ENCODE measurements around the gene DCN. TPM values are rescaled to one million over a fixed set of nuclear protein-coding genes. Genes with fewer than 3 reads are reported as not detected.

DCN gene
- total RNA-seq, 1 donor from 2014 or later = not detected

DNA sequence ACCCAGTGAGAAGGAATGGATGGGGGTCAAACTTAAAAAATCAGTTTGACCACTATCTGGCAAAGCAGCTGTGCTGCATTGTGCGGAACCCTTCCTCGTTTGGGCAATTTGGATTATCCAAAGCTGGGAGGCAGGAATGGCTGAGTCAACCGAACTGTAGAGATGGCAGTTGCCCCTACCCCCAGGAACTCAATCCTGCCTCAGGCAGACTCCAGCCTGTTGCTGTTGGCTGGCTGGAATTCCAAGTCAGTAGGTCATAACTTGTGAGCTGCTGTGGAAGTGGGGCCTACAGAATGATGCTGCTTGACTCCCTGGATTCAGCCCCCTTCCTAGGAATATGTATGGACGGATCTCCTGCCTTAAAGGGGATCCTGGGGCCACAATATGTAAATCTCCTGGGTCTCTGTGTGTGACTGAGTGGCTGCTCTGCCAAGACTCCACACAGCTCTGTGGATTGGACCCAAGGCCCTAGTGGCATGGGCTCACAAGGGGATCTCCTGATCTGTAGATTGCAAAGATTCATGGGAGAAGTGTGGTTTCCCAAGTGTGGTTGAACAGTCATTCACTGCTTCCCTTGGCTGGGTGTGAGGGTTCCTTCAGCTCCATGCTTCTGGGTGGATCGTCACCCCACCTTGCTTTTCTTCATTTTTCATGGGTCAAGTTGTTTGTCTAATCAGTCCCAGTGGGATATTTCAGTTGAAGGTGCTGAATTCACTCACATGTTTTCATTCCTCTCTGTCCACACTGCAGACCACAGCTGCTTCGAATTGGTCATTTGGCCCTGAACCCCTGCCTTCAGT is 90.5 kb downstream of the DCN start:
- Mint-ChIP-seq H3K9me3 (peaks cover 24% of the 10 kb centered on the region), H3K4me1 (no peaks in the 10 kb centered on the region), H3K36me3 (no peaks in the 10 kb centered on the region), H3K27me3 (ENCODE audit: insufficient read depth, low read depth) (no peaks in the 10 kb centered on the region), H3K4me3 (no peak overlapping the region), H3K27ac (no peak overlapping the region)
- H3K9ac ChIP-seq = no peak overlapping the region
- no peaks in the 10 kb centered on the region for H3K9me3 ChIP-seq (ENCODE audit: low read depth)
- H3K27ac ChIP-seq = no peak overlapping the region
- no peaks in the 10 kb centered on the region for H4K20me1 ChIP-seq (ENCODE audit: low read depth)
- H3F3A ChIP-seq (ENCODE audit: low read depth) = no peaks in the 10 kb centered on the region
- no peak overlapping the region for H3K4me2 ChIP-seq
- DNase-seq (ENCODE audit: low spot score) = no peak
- H2AFZ ChIP-seq (replicated peaks) = no peak overlapping the region
- TF ChIP-seq EZH2 (IDR thresholded peaks at IDR 0.05) (no peak), EZH2phosphoT487 (IDR thresholded peaks at IDR 0.05) (no peak)
- TF ChIP-seq, protein P1, sequence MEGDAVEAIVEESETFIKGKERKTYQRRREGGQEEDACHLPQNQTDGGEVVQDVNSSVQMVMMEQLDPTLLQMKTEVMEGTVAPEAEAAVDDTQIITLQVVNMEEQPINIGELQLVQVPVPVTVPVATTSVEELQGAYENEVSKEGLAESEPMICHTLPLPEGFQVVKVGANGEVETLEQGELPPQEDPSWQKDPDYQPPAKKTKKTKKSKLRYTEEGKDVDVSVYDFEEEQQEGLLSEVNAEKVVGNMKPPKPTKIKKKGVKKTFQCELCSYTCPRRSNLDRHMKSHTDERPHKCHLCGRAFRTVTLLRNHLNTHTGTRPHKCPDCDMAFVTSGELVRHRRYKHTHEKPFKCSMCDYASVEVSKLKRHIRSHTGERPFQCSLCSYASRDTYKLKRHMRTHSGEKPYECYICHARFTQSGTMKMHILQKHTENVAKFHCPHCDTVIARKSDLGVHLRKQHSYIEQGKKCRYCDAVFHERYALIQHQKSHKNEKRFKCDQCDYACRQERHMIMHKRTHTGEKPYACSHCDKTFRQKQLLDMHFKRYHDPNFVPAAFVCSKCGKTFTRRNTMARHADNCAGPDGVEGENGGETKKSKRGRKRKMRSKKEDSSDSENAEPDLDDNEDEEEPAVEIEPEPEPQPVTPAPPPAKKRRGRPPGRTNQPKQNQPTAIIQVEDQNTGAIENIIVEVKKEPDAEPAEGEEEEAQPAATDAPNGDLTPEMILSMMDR (IDR thresholded peaks at IDR 0.05) = no peak
- H3K36me3 ChIP-seq = no peaks in the 10 kb centered on the region
- H3K4me3 ChIP-seq = no peak overlapping the region
- no peaks in the 10 kb centered on the region for H3K27me3 ChIP-seq
- no peaks in the 10 kb centered on the region for H3K79me2 ChIP-seq (ENCODE audit: low read depth)
- no peaks in the 10 kb centered on the region for H3K4me1 ChIP-seq

Small RNA genes within 50 kb of the gene (small RNA-seq; reads per million reads assigned to genes)
- not detected for gene AC007115.1

Other genes with a start within 250 kb of the DCN start
- gene CCER1, start 227.6 kb downstream of the DCN start, total RNA-seq (ENCODE audit: low replicate concordance) = not detected in 2 replicates
- gene EPYC, start 177.8 kb downstream of the DCN start, total RNA-seq (ENCODE audit: low replicate concordance) = not detected in 2 replicates
- not detected in 2 replicates for gene KERA, start 124.8 kb downstream of the DCN start, total RNA-seq (ENCODE audit: low replicate concordance)
- gene LUM, start 71.3 kb downstream of the DCN start, total RNA-seq (ENCODE audit: low replicate concordance) = 0.19 TPM in 1 of 2 replicates, not detected in the other

Data from neural progenitor cell (in vitro differentiated cells).